PC-9 (cell line): ENCODE measurements around the gene PITRM1. TPM values are rescaled to one million over a fixed set of nuclear protein-coding genes. Genes with fewer than 3 reads are reported as not detected.

ENCODE experiments used
- BruUV-seq: library from RNA; stranded (reverse); fragments of 400-500 nt; replicated peaks from 2 replicates; lab custom pipeline; 2021; lab: Mats Ljungman, UMichigan
- CTCF ChIA-PET: fragments of 300-600 bp; sonication (Branson Sonifier 250); formaldehyde crosslinking; loops from one replicate; lab custom pipeline; 2022; ENCODE audit warnings: antibody characterized with exemption; lab: Charles Lee
- POLR2A ChIA-PET: fragments of 300-600 bp; sonication (Branson Sonifier 250); formaldehyde crosslinking; loops from one replicate; lab custom pipeline; 2022; ENCODE audit warnings: antibody characterized with exemption; ENCODE audit not compliant: unreplicated experiment; lab: Charles Lee
- DNase-seq, 2 experiments: peaks; one replicate each; pipeline versions ENCODE4 v3.0.0 to v3.0.0-alpha.2; 2015 to 2022; ENCODE audit warnings: mixed read lengths in 1 of 2
- H2AFZ ChIP-seq: fragments of 200-600 bp; sonication (generic); 2 replicates; pipeline ENCODE4 v1.8.1; 2017; ENCODE audit warnings: antibody characterized with exemption
- H3F3A ChIP-seq: fragments of 200-600 bp; sonication (generic); 2 replicates; pipeline ENCODE4 v1.8.1; 2017; ENCODE audit warnings: antibody characterized with exemption, mild to moderate bottlenecking, low read depth; ENCODE audit not compliant: insufficient read depth
- H3K27ac ChIP-seq: fragments of 200-600 bp; sonication (generic); 2 replicates; pipeline ENCODE4 v1.6.1; 2016; ENCODE audit warnings: mixed run types
- H3K27me3 ChIP-seq: fragments of 200-600 bp; sonication (generic); 2 replicates; pipeline ENCODE4 v1.6.1; 2016; ENCODE audit warnings: low read depth, mixed run types; ENCODE audit not compliant: insufficient read depth
- H3K36me3 ChIP-seq: fragments of 200-600 bp; sonication (generic); 2 replicates; pipeline ENCODE4 v1.6.1; 2016; ENCODE audit warnings: low read depth, mixed run types
- H3K4me1 ChIP-seq: fragments of 200-600 bp; sonication (generic); replicated peaks from 2 replicates; pipeline ENCODE4 v1.6.1; 2016; ENCODE audit warnings: mixed run types; ENCODE audit not compliant: insufficient read depth
- H3K4me2 ChIP-seq: fragments of 200-600 bp; sonication (generic); 2 replicates; pipeline ENCODE4 v1.6.1; 2017; ENCODE audit warnings: mixed run types
- H3K4me3 ChIP-seq: fragments of 200-600 bp; sonication (generic); 2 replicates; pipeline ENCODE4 v1.6.1; 2016; ENCODE audit warnings: mixed run types
- H3K79me2 ChIP-seq: fragments of 200-600 bp; sonication (generic); 2 replicates; pipeline ENCODE4 v1.6.1; 2017; ENCODE audit warnings: low read depth, mixed run types
- H3K9me2 ChIP-seq: fragments of 200-600 bp; sonication (generic); 2 replicates; pipeline ENCODE4 v1.8.1; 2017; ENCODE audit warnings: mild to moderate bottlenecking; ENCODE audit not compliant: insufficient read depth
- H3K9me3 ChIP-seq: fragments of 200-600 bp; sonication (generic); 2 replicates; pipeline ENCODE4 v1.8.1; 2016; ENCODE audit warnings: low read depth; ENCODE audit not compliant: insufficient read depth
- H4K20me1 ChIP-seq: fragments of 200-600 bp; sonication (generic); 2 replicates; pipeline ENCODE4 v1.8.1; 2017; ENCODE audit not compliant: insufficient read depth
- CTCF ChIP-seq: fragments of 200-600 bp; sonication (generic); conservative IDR thresholded peaks from 2 replicates; pipeline ENCODE4 v1.6.1; 2017; ENCODE audit warnings: mixed run types, antibody characterized with exemption, mild to moderate bottlenecking, moderate library complexity
- EZH2 ChIP-seq: fragments of 200-600 bp; sonication (generic); IDR thresholded peaks from 2 replicates; pipeline ENCODE4 v1.8.0; 2017; ENCODE audit warnings: antibody characterized with exemption, low read depth
- intact Hi-C: fragments of 100-400 bp; cut with micrococcal nuclease; formaldehyde crosslinking; loops from one replicate; pipeline ENCODE4 v1.10.0; 2022; ENCODE audit not compliant: unreplicated experiment
- total RNA-seq: library from RNA; stranded (reverse); gene quantifications from 2 replicates; pipeline ENCODE4 v1.2.3, GENCODE V29; 2021

The PITRM1 gene
- total RNA-seq, 1 experiment from 2014 or later: 124 TPM

- H3K9me2 ChIP-seq: no peaks in the 10 kb centered on the region
- intact Hi-C loops: no loop called here
- POLR2A ChIA-PET: no interaction called here
- H2AFZ ChIP-seq: no peak overlapping the region
- H3K4me2 ChIP-seq: no peak overlapping the region
- no peak overlapping the region for H3K27ac ChIP-seq
- no peaks in the 10 kb centered on the region for H3K4me1 ChIP-seq
- H3K79me2 ChIP-seq: no peaks in the 10 kb centered on the region
- H3K36me3 ChIP-seq: 0 out of 2 replicates have a peak, but pooled peaks cover 5% of the 10 kb centered on the region
- no TSS peak for BruUV-seq
- H3K4me3 ChIP-seq: no peak overlapping the region
- peaks cover 4% of the 10 kb centered on the region; the same call in 1 of the 2 replicates for H3F3A ChIP-seq
- TF ChIP-seq CTCF (no peak), EZH2 (no peak)
- no peak for DNase-seq
- H3K9me3 ChIP-seq: no peaks in the 10 kb centered on the region
- H3K27me3 ChIP-seq: no peaks in the 10 kb centered on the region
- peaks cover 7% of the 10 kb centered on the region; the same call in 1 of the 2 replicates for H4K20me1 ChIP-seq
- CTCF ChIA-PET: no interaction called here
Measured at GRCh38 chr10:3110782-3111620, 61.6 kb downstream of the PITRM1 start.

GRCh38 chr10:3109633-3110032 lies 62.9 kb downstream of the PITRM1 start:
- Histone ChIP-seq H3K9me2 (no peaks in the 10 kb centered on the region), H4K20me1 (peaks cover 7% of the 10 kb centered on the region; the same call in 1 of the 2 replicates), H3K9me3 (no peaks in the 10 kb centered on the region), H3K4me3 (no peak overlapping the region), H3F3A (peaks cover 4% of the 10 kb centered on the region; the same call in 1 of the 2 replicates), H3K79me2 (no peaks in the 10 kb centered on the region), H3K36me3 (0 out of 2 replicates have a peak, but pooled peaks cover 5% of the 10 kb centered on the region), H3K4me2 (no peak overlapping the region), H3K4me1 (no peaks in the 10 kb centered on the region), H2AFZ (no peak overlapping the region), H3K27ac (no peak overlapping the region), H3K27me3 (no peaks in the 10 kb centered on the region)
- BruUV-seq: no TSS peak
- TF ChIP-seq EZH2: no peak
- TF ChIP-seq CTCF: no peak
- CTCF ChIA-PET: no interaction called here
- POLR2A ChIA-PET: no interaction called here
- no peak for DNase-seq
- intact Hi-C loops: no loop called here

- no peaks in the 10 kb centered on the region for H3K9me3 ChIP-seq
- H3K4me2 ChIP-seq: no peak overlapping the region
- no peaks in the 10 kb centered on the region for H3K9me2 ChIP-seq
- peaks cover 7% of the 10 kb centered on the region; the same call in 1 of the 2 replicates for H4K20me1 ChIP-seq
- POLR2A ChIA-PET: no interaction called here
- CTCF ChIA-PET: no interaction called here
- H2AFZ ChIP-seq: no peak overlapping the region
- peaks cover 4% of the 10 kb centered on the region; the same call in 1 of the 2 replicates for H3F3A ChIP-seq
- H3K79me2 ChIP-seq: no peaks in the 10 kb centered on the region
- H3K27me3 ChIP-seq: no peaks in the 10 kb centered on the region
- no peak for TF ChIP-seq CTCF
- no peak for TF ChIP-seq EZH2
- H3K36me3 ChIP-seq: 0 out of 2 replicates have a peak, but pooled peaks cover 5% of the 10 kb centered on the region
- no peak overlapping the region for H3K27ac ChIP-seq
- H3K4me3 ChIP-seq: no peak overlapping the region
- H3K4me1 ChIP-seq: no peaks in the 10 kb centered on the region
- no peak for DNase-seq
- intact Hi-C loops: no loop called here
- no TSS peak for BruUV-seq
Measured at GRCh38 chr10:3109196-3109595, 63.4 kb downstream of the PITRM1 start.
